Measurements from ENCODE around the gene KRTAP5-6. TPM values are rescaled to one million over a fixed set of nuclear protein-coding genes. Genes with fewer than 3 reads are reported as not detected.
"Not testable (repeated sequence)": the region's sequence is repeated elsewhere in the genome, so short reads cannot be mapped to it uniquely, and the experiment has no call there.

Gene KRTAP5-6
- total RNA-seq, 1 donor from 2014 or later: not detected

DNA sequence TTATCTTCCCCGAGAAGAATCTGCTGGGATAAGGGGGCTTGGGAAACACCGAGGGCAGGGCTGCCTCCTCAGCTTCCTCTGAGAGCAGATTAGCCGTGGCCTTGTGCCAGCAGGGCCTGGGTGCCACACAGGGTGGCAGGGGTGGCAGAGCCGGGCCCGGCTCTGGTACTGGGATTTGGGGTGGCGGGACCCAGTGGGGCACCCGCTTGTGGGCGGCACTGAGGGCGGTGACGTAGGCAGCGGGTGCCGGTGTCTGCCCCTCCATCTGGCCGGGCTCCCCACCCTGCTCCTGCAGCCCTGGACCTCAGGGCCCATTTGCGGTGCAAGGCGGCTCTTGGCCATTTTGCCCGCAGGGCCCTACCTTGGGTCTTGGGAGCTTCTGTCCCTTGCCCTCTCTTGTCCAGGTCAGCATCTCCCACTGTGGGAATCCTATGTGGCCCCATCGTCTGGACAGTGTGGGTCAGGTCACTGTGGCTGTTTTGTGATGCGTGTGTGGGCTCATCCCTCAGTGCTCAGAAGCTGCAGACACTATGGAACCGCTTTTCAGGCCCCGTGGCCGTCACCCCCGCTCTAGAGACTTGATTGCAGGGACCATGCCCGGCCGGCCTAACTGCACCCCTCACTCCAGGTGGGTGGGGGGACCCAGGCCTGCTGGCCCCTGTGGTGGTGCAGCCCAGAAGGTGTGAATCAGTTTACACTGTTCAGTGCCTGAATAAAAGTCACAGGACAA, 29.7 kb upstream of the KRTAP5-6 start:
- H3K4me3 Mint-ChIP-seq (ENCODE audit: unreplicated experiment): no peak overlapping the region
- DNase-seq (ENCODE audit: extremely low spot score, unreplicated experiment): no peak
- TF ChIP-seq, protein P1, sequence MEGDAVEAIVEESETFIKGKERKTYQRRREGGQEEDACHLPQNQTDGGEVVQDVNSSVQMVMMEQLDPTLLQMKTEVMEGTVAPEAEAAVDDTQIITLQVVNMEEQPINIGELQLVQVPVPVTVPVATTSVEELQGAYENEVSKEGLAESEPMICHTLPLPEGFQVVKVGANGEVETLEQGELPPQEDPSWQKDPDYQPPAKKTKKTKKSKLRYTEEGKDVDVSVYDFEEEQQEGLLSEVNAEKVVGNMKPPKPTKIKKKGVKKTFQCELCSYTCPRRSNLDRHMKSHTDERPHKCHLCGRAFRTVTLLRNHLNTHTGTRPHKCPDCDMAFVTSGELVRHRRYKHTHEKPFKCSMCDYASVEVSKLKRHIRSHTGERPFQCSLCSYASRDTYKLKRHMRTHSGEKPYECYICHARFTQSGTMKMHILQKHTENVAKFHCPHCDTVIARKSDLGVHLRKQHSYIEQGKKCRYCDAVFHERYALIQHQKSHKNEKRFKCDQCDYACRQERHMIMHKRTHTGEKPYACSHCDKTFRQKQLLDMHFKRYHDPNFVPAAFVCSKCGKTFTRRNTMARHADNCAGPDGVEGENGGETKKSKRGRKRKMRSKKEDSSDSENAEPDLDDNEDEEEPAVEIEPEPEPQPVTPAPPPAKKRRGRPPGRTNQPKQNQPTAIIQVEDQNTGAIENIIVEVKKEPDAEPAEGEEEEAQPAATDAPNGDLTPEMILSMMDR (IDR thresholded peaks at IDR 0.05): no peak
- H3K27ac Mint-ChIP-seq (ENCODE audit: unreplicated experiment): no peak overlapping the region
- peaks cover 3% of the 10 kb centered on the region for H3K4me1 Mint-ChIP-seq (ENCODE audit: unreplicated experiment)
- no peaks in the 10 kb centered on the region for H3K36me3 Mint-ChIP-seq (ENCODE audit: unreplicated experiment)
- no peaks in the 10 kb centered on the region for H3K9me3 Mint-ChIP-seq (ENCODE audit: unreplicated experiment)
- H3K27me3 Mint-ChIP-seq (ENCODE audit: unreplicated experiment): peaks cover 39% of the 10 kb centered on the region

GRCh38 chr11:1667906-1668305, 29.1 kb upstream of the KRTAP5-6 start:
- Mint-ChIP-seq H3K4me1 (ENCODE audit: unreplicated experiment) (peaks cover 3% of the 10 kb centered on the region), H3K36me3 (ENCODE audit: unreplicated experiment) (no peaks in the 10 kb centered on the region), H3K27ac (ENCODE audit: unreplicated experiment) (no peak overlapping the region), H3K9me3 (ENCODE audit: unreplicated experiment) (no peaks in the 10 kb centered on the region), H3K4me3 (ENCODE audit: unreplicated experiment) (no peak overlapping the region), H3K27me3 (ENCODE audit: unreplicated experiment) (peaks cover 42% of the 10 kb centered on the region)
- DNase-seq (ENCODE audit: extremely low spot score, unreplicated experiment): no peak
- TF ChIP-seq, protein P1 (IDR thresholded peaks at IDR 0.05): no peak

DNA sequence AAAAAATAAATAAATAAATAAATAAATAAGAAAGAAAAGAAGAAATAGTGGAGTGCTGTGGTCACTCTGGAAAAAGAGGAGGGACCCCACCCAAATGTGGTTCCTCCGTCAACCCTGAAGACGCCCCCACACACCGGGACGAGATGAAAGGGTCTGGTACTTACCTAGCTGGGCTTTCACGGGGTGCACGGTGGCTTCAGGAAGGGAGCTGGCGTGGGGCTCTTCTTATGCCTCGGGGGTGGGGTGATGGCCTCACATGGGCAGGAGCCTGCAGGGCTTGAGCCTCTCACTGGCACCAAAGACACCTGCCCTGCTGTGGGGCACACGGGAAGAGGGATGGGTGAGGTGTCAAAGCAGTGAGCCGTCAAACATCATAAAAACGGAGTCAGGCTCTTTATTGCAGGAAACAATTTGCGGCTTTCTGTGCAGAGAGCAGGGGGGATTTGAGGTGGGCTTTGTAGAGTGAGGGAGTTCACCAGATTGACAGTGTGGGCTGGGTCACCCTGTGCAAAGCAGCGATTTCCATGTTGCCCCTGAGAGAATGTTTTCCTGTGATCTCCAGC, 28.0 kb upstream of the KRTAP5-6 start:
- Mint-ChIP-seq H3K9me3 (ENCODE audit: unreplicated experiment) (no peaks in the 10 kb centered on the region), H3K36me3 (ENCODE audit: unreplicated experiment) (no peaks in the 10 kb centered on the region), H3K27ac (ENCODE audit: unreplicated experiment) (no peak overlapping the region), H3K27me3 (ENCODE audit: unreplicated experiment) (peaks cover 52% of the 10 kb centered on the region), H3K4me1 (ENCODE audit: unreplicated experiment) (peaks cover 3% of the 10 kb centered on the region), H3K4me3 (ENCODE audit: unreplicated experiment) (no peak overlapping the region)
- TF ChIP-seq, protein P1 (IDR thresholded peaks at IDR 0.05): no peak
- DNase-seq (ENCODE audit: extremely low spot score, unreplicated experiment): no peak

GRCh38 chr11:1669546-1670218, 27.3 kb upstream of the KRTAP5-6 start:
- TF ChIP-seq, protein P1 (IDR thresholded peaks at IDR 0.05): no peak
- H3K9me3 Mint-ChIP-seq (ENCODE audit: unreplicated experiment): no peaks in the 10 kb centered on the region
- peaks cover 59% of the 10 kb centered on the region for H3K27me3 Mint-ChIP-seq (ENCODE audit: unreplicated experiment)
- no peak overlapping the region for H3K27ac Mint-ChIP-seq (ENCODE audit: unreplicated experiment)
- DNase-seq (ENCODE audit: extremely low spot score, unreplicated experiment): no peak
- H3K4me3 Mint-ChIP-seq (ENCODE audit: unreplicated experiment): no peak overlapping the region
- no peaks in the 10 kb centered on the region for H3K36me3 Mint-ChIP-seq (ENCODE audit: unreplicated experiment)
- H3K4me1 Mint-ChIP-seq (ENCODE audit: unreplicated experiment): peaks cover 3% of the 10 kb centered on the region

GRCh38 chr11:1670457-1670856, 26.5 kb upstream of the KRTAP5-6 start:
- H3K9me3 Mint-ChIP-seq (ENCODE audit: unreplicated experiment); H3K4me1 Mint-ChIP-seq (ENCODE audit: unreplicated experiment); H3K36me3 Mint-ChIP-seq (ENCODE audit: unreplicated experiment); H3K4me3 Mint-ChIP-seq (ENCODE audit: unreplicated experiment); H3K27ac Mint-ChIP-seq (ENCODE audit: unreplicated experiment); DNase-seq (ENCODE audit: extremely low spot score, unreplicated experiment): not testable (repeated sequence)
- peaks cover 64% of the 10 kb centered on the region for H3K27me3 Mint-ChIP-seq (ENCODE audit: unreplicated experiment)

Measured in osteocyte (in vitro differentiated cells).